Keratinocyte (primary cell): Measurements from ENCODE around the gene OR4K14. TPM values are rescaled to one million over a fixed set of nuclear protein-coding genes. Genes with fewer than 3 reads are reported as not detected.

Source experiments
- DNase-seq: peaks from one replicate; pipeline ENCODE4 v3.0.0-alpha.2; 2011; ENCODE audit warnings: low read depth, missing footprints, low spot score
- FAIRE-seq: peaks from 2 replicates; lab custom pipeline; 2011; peaks lifted over from hg19 to GRCh38; lab: Jason Lieb, UNC
- H2AFZ ChIP-seq: 2 replicates; pipeline ENCODE4 v1.6.0; 2012; ENCODE audit warnings: low read length, control low read depth, inconsistent platforms; ENCODE audit not compliant: control insufficient read depth
- H3K27ac ChIP-seq: 2 replicates; pipeline ENCODE4 v1.5.1; 2011; ENCODE audit warnings: low read length; ENCODE audit not compliant: control insufficient read depth, insufficient read depth
- H3K27me3 ChIP-seq: 3 replicates; pipeline ENCODE4 v1.6.0; 2011; ENCODE audit warnings: low read length; ENCODE audit not compliant: control insufficient read depth, insufficient read depth; ENCODE audit errors: extremely low read depth
- H3K36me3 ChIP-seq, 2 experiments: 2 replicates in 1 of 2; 3 replicates in 1 of 2; pipeline ENCODE4 v1.5.1; 2011; ENCODE audit warnings: low read length in 2 of 2, mild to moderate bottlenecking in 1 of 2; ENCODE audit not compliant: control insufficient read depth in 2 of 2, insufficient read depth in 2 of 2; ENCODE audit errors: extremely low read depth in 1 of 2
- H3K4me1 ChIP-seq: 3 replicates; pipeline ENCODE4 v1.5.1; 2011; ENCODE audit warnings: low read length; ENCODE audit not compliant: control insufficient read depth, insufficient read depth; ENCODE audit errors: extremely low read depth
- H3K4me2 ChIP-seq: 3 replicates; pipeline ENCODE4 v1.6.0; 2011; ENCODE audit warnings: low read depth, low read length; ENCODE audit not compliant: control insufficient read depth, insufficient read depth; ENCODE audit errors: extremely low read depth
- H3K4me3 ChIP-seq, 3 experiments: fragments of 200-600 bp in 1 of 3; sonication (generic) in 1 of 3; 2 replicates in 2 of 3; 3 replicates in 1 of 3; pipeline ENCODE4 v1.5.1; 2011 to 2016; ENCODE audit warnings: low read length in 3 of 3, mild to moderate bottlenecking in 3 of 3, control low read depth in 2 of 3, inconsistent platforms in 1 of 3, low read depth in 1 of 3, mixed read lengths in 1 of 3, mixed run types in 1 of 3, moderate library complexity in 1 of 3; ENCODE audit not compliant: control insufficient read depth in 2 of 3, insufficient read depth in 2 of 3; ENCODE audit errors: extremely low read depth in 1 of 3
- H3K79me2 ChIP-seq: 2 replicates; pipeline ENCODE4 v1.6.0; 2012; ENCODE audit warnings: low read length; ENCODE audit not compliant: control insufficient read depth, insufficient read depth
- H3K9ac ChIP-seq: 3 replicates; pipeline ENCODE4 v1.6.0; 2011; ENCODE audit warnings: low read length; ENCODE audit not compliant: control insufficient read depth, insufficient read depth; ENCODE audit errors: extremely low read depth
- H3K9me1 ChIP-seq: 3 replicates; pipeline ENCODE4 v1.6.0; 2011; ENCODE audit warnings: low read length; ENCODE audit not compliant: control insufficient read depth, insufficient read depth; ENCODE audit errors: extremely low read depth
- H3K9me3 ChIP-seq: 2 replicates; pipeline ENCODE4 v1.5.1; 2012; ENCODE audit warnings: low read depth, low read length; ENCODE audit not compliant: control insufficient read depth
- H4K20me1 ChIP-seq: 3 replicates; pipeline ENCODE4 v1.6.0; 2011; ENCODE audit warnings: low read length; ENCODE audit not compliant: control insufficient read depth, insufficient read depth; ENCODE audit errors: extremely low read depth
- CTCF ChIP-seq, 3 experiments: IDR thresholded peaks in 1 of 3; conservative IDR thresholded peaks in 1 of 3; optimal IDR thresholded peaks in 1 of 3; 2 replicates in 2 of 3; 3 replicates in 1 of 3; pipeline versions ENCODE3 to v1.5.1; 2011; ENCODE audit warnings: low read length in 3 of 3, mild to moderate bottlenecking in 3 of 3, moderate library complexity in 2 of 3, control low read depth in 1 of 3, inconsistent platforms in 1 of 3; ENCODE audit not compliant: insufficient read depth in 2 of 3; ENCODE audit errors: extremely low read depth in 1 of 3
- EZH2 ChIP-seq: IDR thresholded peaks from one replicate; pipeline ENCODE4 v1.6.1; 2012; ENCODE audit warnings: inconsistent platforms, mild to moderate bottlenecking, low read length, moderate library complexity
- dilution Hi-C: fragments of 300-500 bp; cut with MboI; formaldehyde crosslinking; loops from one replicate; pipeline ENCODE4 v1.7.0; 2020; ENCODE audit warnings: low sequenced_read_pairs; ENCODE audit not compliant: extremely low pct_ligation_motif_present
- polyA plus RNA-seq, 5 experiments: library from polyadenylated mRNA; depleted of rRNA in 3 of 5; stranded (reverse) in 3 of 5; stranded (forward) in 1 of 5; unstranded in 1 of 5; fragments of >200 nt; gene quantifications; 1 replicate in 1 of 5; 2 replicates in 3 of 5; 3 replicates in 1 of 5; pipeline versions ENCODE4 v1.2.1 to v1.2.3, GENCODE V29; 2011 to 2012; ENCODE audit warnings: missing spikeins in 2 of 5, low read depth in 1 of 5, low replicate concordance in 1 of 5

Gene OR4K14
- polyA plus RNA-seq, 1 donor (not counting 4 experiments of a cell fraction or from before 2014, with no cell fraction given), result not detected

GRCh38 chr14:20001863-20002262, 17.2 kb downstream of the OR4K14 start, which contains the start of gene OR4Q2:
TSS of gene OR4Q2 (plus strand) at chr14:20002163.
- no peaks in the 10 kb centered on the region for H3K79me2 ChIP-seq
- no peak within 1 kb of the TSS for H3K4me3 ChIP-seq
- H3K9me3 ChIP-seq, result no peaks in the 10 kb centered on the region
- no peaks in the 10 kb centered on the region for H3K4me1 ChIP-seq
- H2AFZ ChIP-seq, result no peak within 1 kb of the TSS
- no peaks in the 10 kb centered on the region for H3K9me1 ChIP-seq
- FAIRE-seq (no peak), DNase-seq (no peak)
- TF ChIP-seq CTCF (optimal IDR thresholded peaks at IDR 0.05 in 1 of 3, IDR thresholded peaks at IDR 0.05 in 1 of 3, conservative IDR thresholded peaks at IDR 0.05 in 1 of 3; ENCODE audit: extremely low read depth in 1 of 3, insufficient read depth in 2 of 3, low read length in 3 of 3), result no peak
- TF ChIP-seq EZH2, result no peak
- dilution Hi-C loops, result no loop called here
- H4K20me1 ChIP-seq, result no peaks in the 10 kb centered on the region
- no peak within 1 kb of the TSS for H3K27ac ChIP-seq
- H3K27me3 ChIP-seq, result no peaks in the 10 kb centered on the region
- H3K9ac ChIP-seq, result no peak within 1 kb of the TSS
- H3K36me3 ChIP-seq, result no peaks in the 10 kb centered on the region
- H3K4me2 ChIP-seq, result no peak within 1 kb of the TSS

- Histone ChIP-seq H3K4me2 (no peak overlapping the region), H3K4me1 (no peaks in the 10 kb centered on the region), H2AFZ (no peak overlapping the region), H4K20me1 (no peaks in the 10 kb centered on the region), H3K4me3 (no peak overlapping the region), H3K9ac (no peak overlapping the region), H3K27me3 (no peaks in the 10 kb centered on the region), H3K36me3 (no peaks in the 10 kb centered on the region), H3K9me1 (no peaks in the 10 kb centered on the region), H3K27ac (no peak overlapping the region), H3K9me3 (no peaks in the 10 kb centered on the region), H3K79me2 (no peaks in the 10 kb centered on the region)
- FAIRE-seq (no peak), DNase-seq (no peak)
- dilution Hi-C loops, result no loop called here
- TF ChIP-seq CTCF (optimal IDR thresholded peaks at IDR 0.05 in 1 of 3, IDR thresholded peaks at IDR 0.05 in 1 of 3, conservative IDR thresholded peaks at IDR 0.05 in 1 of 3; ENCODE audit: extremely low read depth in 1 of 3, insufficient read depth in 2 of 3, low read length in 3 of 3), result no peak
- no peak for TF ChIP-seq EZH2
Observed at GRCh38 chr14:19993438-19993837, 25.7 kb downstream of the OR4K14 start.
